Measurements from ENCODE around the gene HK2. TPM values are rescaled to one million over a fixed set of nuclear protein-coding genes. Genes with fewer than 3 reads are reported as not detected.
"Not testable (repeated sequence)": the region's sequence is repeated elsewhere in the genome, so short reads cannot be mapped to it uniquely, and the experiment has no call there.

HK2 gene
- total RNA-seq (ENCODE audit: unreplicated experiment): 23.2 TPM
- long read RNA-seq, partial matches to known transcripts: 1 of 1 reads
- long read RNA-seq, other reads (novel, unspliced or antisense): 0 of 1 reads

DNA sequence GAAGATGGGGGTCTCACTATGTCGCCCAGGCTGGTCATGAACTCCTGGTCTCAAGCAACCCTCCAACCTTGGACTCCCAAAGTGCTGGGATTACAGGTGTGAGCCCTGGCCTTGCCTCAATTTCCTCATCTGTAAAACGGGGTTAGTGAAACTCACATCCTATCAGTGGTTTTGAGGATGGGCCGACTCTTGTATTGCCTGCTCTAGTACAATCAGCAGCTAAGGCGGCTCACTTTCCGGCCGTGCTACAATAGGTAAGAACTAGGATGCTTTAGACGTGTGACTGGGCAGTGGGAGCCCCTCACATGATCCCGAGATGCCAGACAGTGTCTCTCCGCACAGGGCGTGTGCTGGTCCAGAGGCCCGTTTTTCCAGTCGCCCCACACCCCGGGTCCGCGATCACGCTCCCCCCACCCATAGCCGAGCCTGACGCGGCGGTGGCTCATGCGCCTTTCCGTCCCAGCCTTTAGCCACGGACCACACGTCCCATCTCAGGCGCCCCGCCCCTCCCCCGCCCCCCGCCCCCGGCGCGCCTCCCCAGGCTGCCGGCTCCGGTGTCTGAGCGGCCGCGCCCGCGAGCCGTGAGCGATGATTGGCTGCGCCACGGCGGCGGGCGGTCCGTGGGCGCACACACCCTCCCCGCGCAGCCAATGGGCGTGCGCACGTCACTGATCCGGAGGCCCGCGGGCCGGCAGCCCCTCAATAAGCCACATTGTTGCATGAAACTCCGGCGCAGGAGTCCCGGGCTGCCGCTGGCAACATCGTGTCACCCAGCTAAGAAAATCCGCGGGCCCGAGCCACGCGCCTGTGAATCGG is at the start of gene HK2:
Gene HK2 (plus strand): TSS at position 710 of the 816 bp plus-strand sequence. CDS start 454 bp downstream, outside the sequence.
- Mint-ChIP-seq H3K4me3 (ENCODE audit: unreplicated experiment) (peak within 1 kb of the TSS; percentile 91), H3K27me3 (ENCODE audit: unreplicated experiment) (peaks cover 12% of the 10 kb centered on the region), H3K27ac (ENCODE audit: unreplicated experiment) (peak within 1 kb of the TSS; percentile 82)

DNA sequence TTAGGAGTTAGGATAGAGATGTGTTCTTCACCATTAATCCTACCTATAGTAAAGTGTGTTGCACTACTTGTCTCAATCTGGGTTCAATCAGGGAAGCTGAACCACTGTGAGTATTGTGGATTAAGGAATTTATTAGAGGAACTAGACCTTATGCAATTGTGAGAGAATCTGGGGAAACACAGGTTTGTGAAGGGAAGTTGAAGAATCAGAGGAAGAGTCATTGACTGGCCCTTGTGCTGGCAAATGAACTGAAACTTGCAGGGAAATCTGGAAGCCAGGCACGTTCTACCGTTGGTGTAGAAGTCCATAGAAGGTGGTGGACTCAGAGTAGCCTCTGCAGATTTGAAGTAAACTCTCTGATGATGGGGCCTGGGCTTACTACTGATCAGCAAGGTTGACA is 44.7 kb upstream of the HK2 start:
- Mint-ChIP-seq H3K4me3 (ENCODE audit: unreplicated experiment) (no peak overlapping the region), H3K4me1 (ENCODE audit: unreplicated experiment) (peaks cover 13% of the 10 kb centered on the region), H3K9me3 (ENCODE audit: unreplicated experiment) (peaks cover 5% of the 10 kb centered on the region), H3K36me3 (ENCODE audit: low read depth, unreplicated experiment) (peaks cover 9% of the 10 kb centered on the region), H3K27me3 (ENCODE audit: unreplicated experiment) (peaks cover 2% of the 10 kb centered on the region), H3K27ac (ENCODE audit: unreplicated experiment) (no peak overlapping the region)
- no peak for DNase-seq (ENCODE audit: low spot score)
- TF ChIP-seq, protein P1, sequence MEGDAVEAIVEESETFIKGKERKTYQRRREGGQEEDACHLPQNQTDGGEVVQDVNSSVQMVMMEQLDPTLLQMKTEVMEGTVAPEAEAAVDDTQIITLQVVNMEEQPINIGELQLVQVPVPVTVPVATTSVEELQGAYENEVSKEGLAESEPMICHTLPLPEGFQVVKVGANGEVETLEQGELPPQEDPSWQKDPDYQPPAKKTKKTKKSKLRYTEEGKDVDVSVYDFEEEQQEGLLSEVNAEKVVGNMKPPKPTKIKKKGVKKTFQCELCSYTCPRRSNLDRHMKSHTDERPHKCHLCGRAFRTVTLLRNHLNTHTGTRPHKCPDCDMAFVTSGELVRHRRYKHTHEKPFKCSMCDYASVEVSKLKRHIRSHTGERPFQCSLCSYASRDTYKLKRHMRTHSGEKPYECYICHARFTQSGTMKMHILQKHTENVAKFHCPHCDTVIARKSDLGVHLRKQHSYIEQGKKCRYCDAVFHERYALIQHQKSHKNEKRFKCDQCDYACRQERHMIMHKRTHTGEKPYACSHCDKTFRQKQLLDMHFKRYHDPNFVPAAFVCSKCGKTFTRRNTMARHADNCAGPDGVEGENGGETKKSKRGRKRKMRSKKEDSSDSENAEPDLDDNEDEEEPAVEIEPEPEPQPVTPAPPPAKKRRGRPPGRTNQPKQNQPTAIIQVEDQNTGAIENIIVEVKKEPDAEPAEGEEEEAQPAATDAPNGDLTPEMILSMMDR (IDR thresholded peaks at IDR 0.05; ENCODE audit: unreplicated experiment): no peak

More for the DNA sequence above, at the start of gene HK2:
- DNase-seq (ENCODE audit: low spot score): peak; percentile 82
- Mint-ChIP-seq H3K4me1 (ENCODE audit: unreplicated experiment) (peaks cover 33% of the 10 kb centered on the region), H3K36me3 (ENCODE audit: low read depth, unreplicated experiment) (peaks cover 4% of the 10 kb centered on the region), H3K9me3 (ENCODE audit: unreplicated experiment) (no peaks in the 10 kb centered on the region)
- TF ChIP-seq, protein P1 (IDR thresholded peaks at IDR 0.05; ENCODE audit: unreplicated experiment): no peak

DNA sequence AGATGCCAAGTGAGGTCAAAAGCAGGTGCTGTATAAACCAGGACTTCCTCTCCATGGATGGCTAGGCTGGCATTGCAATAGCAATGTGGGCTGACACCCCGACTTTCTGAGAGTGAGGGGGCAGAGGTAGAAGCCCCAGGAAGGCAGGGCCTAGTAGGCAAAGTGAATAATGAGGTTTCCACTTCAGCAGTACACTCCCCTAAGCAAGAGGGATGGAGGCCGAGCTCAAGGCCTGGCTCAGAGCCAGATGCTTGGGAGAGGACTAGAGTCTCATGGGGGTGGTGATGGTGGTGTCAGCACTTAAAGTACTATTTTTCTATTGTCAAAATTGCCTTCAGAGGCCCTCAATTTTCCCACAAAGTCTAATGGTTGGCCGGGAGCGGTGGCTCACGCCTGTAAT is 41.6 kb upstream of the HK2 start:
- Mint-ChIP-seq H3K27me3 (ENCODE audit: unreplicated experiment) (peaks cover 2% of the 10 kb centered on the region), H3K4me1 (ENCODE audit: unreplicated experiment) (peaks cover 13% of the 10 kb centered on the region), H3K36me3 (ENCODE audit: low read depth, unreplicated experiment) (peaks cover 6% of the 10 kb centered on the region), H3K4me3 (ENCODE audit: unreplicated experiment) (no peak overlapping the region), H3K27ac (ENCODE audit: unreplicated experiment) (no peak overlapping the region), H3K9me3 (ENCODE audit: unreplicated experiment) (peaks cover 5% of the 10 kb centered on the region)
- TF ChIP-seq, protein P1 (IDR thresholded peaks at IDR 0.05; ENCODE audit: unreplicated experiment): no peak
- no peak for DNase-seq (ENCODE audit: low spot score)

DNA sequence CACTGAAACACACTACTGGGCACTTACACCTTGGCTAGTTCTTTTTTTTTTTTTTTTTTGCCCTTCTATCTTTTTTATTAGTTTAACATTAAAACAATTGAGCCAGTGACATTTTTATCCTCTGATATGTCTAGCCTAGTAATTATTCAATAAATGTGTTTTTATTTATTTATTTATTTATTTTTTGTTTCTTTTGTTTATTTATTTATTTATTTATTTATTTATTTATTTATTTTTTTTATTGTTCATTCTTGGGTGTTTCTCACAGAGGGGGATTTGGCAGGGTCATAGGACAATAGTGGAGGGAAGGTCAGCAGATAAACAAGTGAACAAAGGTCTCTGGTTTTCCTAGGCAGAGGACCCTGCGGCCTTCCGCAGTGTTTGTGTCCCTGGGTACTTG is 39.0 kb upstream of the HK2 start:
- DNase-seq (ENCODE audit: low spot score); H3K27ac Mint-ChIP-seq (ENCODE audit: unreplicated experiment); H3K4me1 Mint-ChIP-seq (ENCODE audit: unreplicated experiment); H3K4me3 Mint-ChIP-seq (ENCODE audit: unreplicated experiment); H3K9me3 Mint-ChIP-seq (ENCODE audit: unreplicated experiment); H3K27me3 Mint-ChIP-seq (ENCODE audit: unreplicated experiment); H3K36me3 Mint-ChIP-seq (ENCODE audit: low read depth, unreplicated experiment): not testable (repeated sequence)

DNA sequence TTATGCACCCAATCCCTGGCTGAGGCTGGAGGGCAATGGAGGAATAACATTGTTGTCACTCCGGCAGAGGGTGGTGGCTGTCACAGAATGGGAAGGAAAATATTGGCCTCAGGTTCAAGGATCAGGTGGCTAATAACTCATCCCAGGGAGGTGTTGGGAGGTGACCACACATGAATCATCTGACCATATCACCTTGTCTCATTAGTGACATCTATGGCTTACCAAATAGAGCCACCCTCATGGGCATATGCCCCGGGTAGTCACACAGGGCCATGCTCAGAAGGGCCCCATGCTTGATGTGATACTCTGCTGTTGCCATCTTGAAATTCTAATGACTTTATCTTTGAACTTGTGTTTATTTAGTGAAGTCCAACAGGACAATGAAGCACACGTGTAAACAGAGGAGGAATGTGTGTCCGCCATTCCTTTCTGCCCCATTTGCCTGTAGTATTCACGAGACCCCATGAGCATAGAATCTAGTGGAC is 27.5 kb upstream of the HK2 start:
- TF ChIP-seq, protein P1 (IDR thresholded peaks at IDR 0.05; ENCODE audit: unreplicated experiment): no peak
- Mint-ChIP-seq H3K4me1 (ENCODE audit: unreplicated experiment) (no peaks in the 10 kb centered on the region), H3K27ac (ENCODE audit: unreplicated experiment) (no peak overlapping the region), H3K9me3 (ENCODE audit: unreplicated experiment) (no peaks in the 10 kb centered on the region), H3K27me3 (ENCODE audit: unreplicated experiment) (no peaks in the 10 kb centered on the region), H3K36me3 (ENCODE audit: low read depth, unreplicated experiment) (no peaks in the 10 kb centered on the region), H3K4me3 (ENCODE audit: unreplicated experiment) (no peak overlapping the region)
- DNase-seq (ENCODE audit: low spot score): no peak

All from endothelial cell (in vitro differentiated cells).